ENCODE measurements around the gene GREB1L. TPM values are rescaled to one million over a fixed set of nuclear protein-coding genes. Genes with fewer than 3 reads are reported as not detected.

GREB1L gene
- total RNA-seq, 1 donor, result 25.0 TPM

Small RNA genes within 50 kb of the gene (small RNA-seq; reads per million reads assigned to genes)
- gene RF00603, result not detected

Other genes with a start within 250 kb of the GREB1L start
- 42.5 and 55.3 TPM in 2 replicates for gene ROCK1, start 130.4 kb upstream of the GREB1L start, total RNA-seq